WTC11 (cell line): ENCODE data around the gene ARHGAP26. TPM values are rescaled to one million over a fixed set of nuclear protein-coding genes. Genes with fewer than 3 reads are reported as not detected.

ENCODE experiments used
- ATAC-seq: fragments of 200-7000 bp; cut with Tn5 transposase; 2 replicates; pipeline ENCODE4 v1.10.0; 2021; ENCODE audit warnings: mild to moderate bottlenecking, moderate library complexity
- CTCF ChIA-PET: fragments of 300-600 bp; sonication (Branson Sonifier 250); formaldehyde crosslinking; loops from one replicate; lab custom pipeline; 2021; ENCODE audit warnings: antibody characterized with exemption; lab: Charles Lee
- POLR2A ChIA-PET: fragments of 350-600 bp; sonication (Branson Sonifier 250); formaldehyde crosslinking; loops from one replicate; lab custom pipeline; 2021; ENCODE audit warnings: antibody characterized with exemption; lab: Charles Lee
- DNase-seq: peaks from one replicate; pipeline ENCODE4 v3.0.0; 2021; ENCODE audit warnings: low spot score
- H3K27ac Mint-ChIP-seq: 2 replicates; pipeline ENCODE4 v1.8.0; 2021; ENCODE audit warnings: mixed read lengths
- H3K27me3 Mint-ChIP-seq: 2 replicates; pipeline ENCODE4 v1.8.0; 2021; ENCODE audit warnings: low read depth, mild to moderate bottlenecking, moderate library complexity, mixed read lengths
- H3K36me3 Mint-ChIP-seq: 2 replicates; pipeline ENCODE4 v1.8.0; 2021; ENCODE audit warnings: mixed read lengths
- H3K4me1 Mint-ChIP-seq: 2 replicates; pipeline ENCODE4 v1.8.0; 2022; ENCODE audit warnings: mixed read lengths
- H3K4me3 Mint-ChIP-seq: 2 replicates; pipeline ENCODE4 v1.8.0; 2021; ENCODE audit warnings: mild to moderate bottlenecking, moderate library complexity, mixed read lengths
- H3K9me3 Mint-ChIP-seq: 2 replicates; pipeline ENCODE4 v1.8.0; 2021; ENCODE audit warnings: mixed read lengths
- ELF4 ChIP-seq: sonication (generic); formaldehyde crosslinking; IDR thresholded peaks from 2 replicates; pipeline ENCODE4 v1.8.1; 2022; ENCODE audit warnings: low read depth, mild to moderate bottlenecking, moderate library complexity, missing genetic modification reagents
- ESRRA ChIP-seq: sonication (generic); formaldehyde crosslinking; IDR thresholded peaks from 2 replicates; pipeline ENCODE4 v1.8.1; 2022; ENCODE audit warnings: mild to moderate bottlenecking, missing genetic modification reagents, borderline replicate concordance
- FOXJ3 ChIP-seq: sonication (generic); formaldehyde crosslinking; IDR thresholded peaks from 2 replicates; pipeline ENCODE4 v1.9.0; 2021; ENCODE audit warnings: missing genetic modification reagents, mild to moderate bottlenecking, borderline replicate concordance
- FOXK1 ChIP-seq: sonication (generic); formaldehyde crosslinking; IDR thresholded peaks from 2 replicates; pipeline ENCODE4 v1.8.0; 2022; ENCODE audit warnings: mild to moderate bottlenecking, moderate library complexity, missing genetic modification reagents
- JAZF1 ChIP-seq: fragments of 250-450 bp; sonication (Bioruptor Pico); IDR thresholded peaks from 2 replicates; pipeline ENCODE4 v1.9.0; 2021; ENCODE audit warnings: moderate library complexity, mild to moderate bottlenecking, inconsistent platforms
- MXD4 ChIP-seq: fragments of 250-450 bp; sonication (Bioruptor Pico); IDR thresholded peaks from 2 replicates; pipeline ENCODE4 v1.8.0; 2021; ENCODE audit warnings: mild to moderate bottlenecking, moderate library complexity, borderline replicate concordance
- NR1H2 ChIP-seq: sonication (generic); formaldehyde crosslinking; IDR thresholded peaks from 2 replicates; pipeline ENCODE4 v1.9.0; 2021; ENCODE audit warnings: mild to moderate bottlenecking, moderate library complexity, missing genetic modification reagents
- RELA ChIP-seq: sonication (generic); formaldehyde crosslinking; IDR thresholded peaks from 2 replicates; pipeline ENCODE4 v1.8.1; 2022; ENCODE audit warnings: missing genetic modification reagents, mild to moderate bottlenecking, borderline replicate concordance
- RORB ChIP-seq: fragments of 250-450 bp; sonication (Bioruptor Pico); IDR thresholded peaks from 2 replicates; pipeline ENCODE4 v1.9.0; 2021; ENCODE audit warnings: mild to moderate bottlenecking
- SMAD3 ChIP-seq: sonication (generic); formaldehyde crosslinking; IDR thresholded peaks from 2 replicates; pipeline ENCODE4 v1.8.0; 2022; ENCODE audit warnings: missing genetic modification reagents, mild to moderate bottlenecking, borderline replicate concordance
- TP53 ChIP-seq: sonication (generic); formaldehyde crosslinking; IDR thresholded peaks from 2 replicates; pipeline ENCODE4 v1.8.1; 2023; ENCODE audit warnings: mild to moderate bottlenecking, missing genetic modification reagents
- ZNF232 ChIP-seq: sonication (generic); formaldehyde crosslinking; IDR thresholded peaks from 2 replicates; pipeline ENCODE4 v1.8.0; 2022; ENCODE audit warnings: mild to moderate bottlenecking, missing genetic modification reagents
- ZNF416 ChIP-seq: fragments of 250-450 bp; sonication (Bioruptor Pico); IDR thresholded peaks from 2 replicates; pipeline ENCODE4 v1.9.0; 2021; ENCODE audit warnings: mild to moderate bottlenecking, inconsistent platforms
- total RNA-seq: library from RNA; stranded (reverse); gene quantifications from 3 replicates; pipeline ENCODE4 v1.2.3, GENCODE V29; 2021
- TF ChIP-seq, protein P1 (sequence below): fragments of 250-450 bp; sonication (Bioruptor Pico); IDR thresholded peaks from 2 replicates; pipeline ENCODE4 v1.9.0; 2021; ENCODE audit warnings: mild to moderate bottlenecking
- TF ChIP-seq, protein P2 (sequence below): sonication (generic); formaldehyde crosslinking; IDR thresholded peaks from 2 replicates; pipeline ENCODE4 v1.8.1; 2022; ENCODE audit warnings: low read depth, mild to moderate bottlenecking, moderate library complexity, missing genetic modification reagents, borderline replicate concordance
- TF ChIP-seq, protein P3 (sequence below): sonication (generic); formaldehyde crosslinking; IDR thresholded peaks from 2 replicates; pipeline ENCODE4 v1.8.1; 2023; ENCODE audit warnings: mild to moderate bottlenecking, missing genetic modification reagents, borderline replicate concordance
- TF ChIP-seq, protein P4 (sequence below): sonication (generic); formaldehyde crosslinking; IDR thresholded peaks from 2 replicates; pipeline ENCODE4 v1.8.1; 2023; ENCODE audit warnings: mild to moderate bottlenecking, missing genetic modification reagents
- TF ChIP-seq, protein P5 (sequence below): sonication (generic); formaldehyde crosslinking; IDR thresholded peaks from 2 replicates; pipeline ENCODE4 v1.8.0; 2022; ENCODE audit warnings: missing genetic modification reagents
- TF ChIP-seq, protein P6 (sequence below): sonication (generic); formaldehyde crosslinking; IDR thresholded peaks from 2 replicates; pipeline ENCODE4 v1.8.1; 2022; ENCODE audit warnings: mild to moderate bottlenecking, missing genetic modification reagents, moderate library complexity, borderline replicate concordance

Gene ARHGAP26
- total RNA-seq, 1 experiment from 2014 or later: 22.3 TPM

DNA sequence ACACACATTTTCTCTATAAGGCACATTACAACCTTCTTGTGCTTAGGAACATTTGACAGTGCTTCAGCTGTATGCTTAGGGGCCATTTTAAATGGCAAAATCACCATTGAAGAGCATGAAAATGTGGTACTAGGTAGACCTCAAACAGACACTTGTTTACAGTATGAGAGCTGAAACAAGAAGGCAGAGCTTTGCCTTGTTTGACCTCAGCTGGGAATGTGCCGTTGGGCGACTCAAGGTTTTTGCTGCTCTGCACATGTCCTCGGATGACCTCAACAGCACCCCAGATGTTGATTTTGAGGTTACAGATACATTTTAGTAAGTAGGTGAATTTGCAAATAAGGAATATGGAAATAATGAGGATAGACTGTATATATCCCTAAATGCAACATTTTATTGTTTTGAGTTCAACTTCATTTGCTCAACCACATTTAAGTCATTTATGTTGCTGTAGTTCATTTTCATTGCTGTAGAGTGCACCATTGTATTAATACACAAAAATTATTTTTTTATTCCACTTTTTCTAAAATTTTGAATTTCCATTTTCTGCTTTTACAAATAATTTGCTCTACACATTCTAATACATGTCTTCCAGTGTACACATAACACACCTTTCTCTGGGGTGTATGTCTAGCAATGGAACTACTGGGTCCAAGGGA is 426.6 kb downstream of the ARHGAP26 start:
- H3K36me3 Mint-ChIP-seq: peaks cover 10% of the 10 kb centered on the region
- POLR2A ChIA-PET: no interaction called here
- no peaks in the 10 kb centered on the region for H3K27me3 Mint-ChIP-seq
- CTCF ChIA-PET: interaction anchor here (1.3 to 1.9 kb wide), 2 partner anchors 11 to 13 kb away, joined by 5 to 6 read pairs; no protein-coding TSS in a partner anchor
- peaks cover 10% of the 10 kb centered on the region for H3K4me1 Mint-ChIP-seq
- H3K27ac Mint-ChIP-seq: no peak overlapping the region
- TF ChIP-seq NR1H2 (CRISPR knock-in tag) (no peak), MXD4 (no peak), FOXJ3 (CRISPR knock-in tag) (no peak), JAZF1 (CRISPR knock-in tag) (no peak), ZNF416 (no peak)
- TF ChIP-seq, protein P1, sequence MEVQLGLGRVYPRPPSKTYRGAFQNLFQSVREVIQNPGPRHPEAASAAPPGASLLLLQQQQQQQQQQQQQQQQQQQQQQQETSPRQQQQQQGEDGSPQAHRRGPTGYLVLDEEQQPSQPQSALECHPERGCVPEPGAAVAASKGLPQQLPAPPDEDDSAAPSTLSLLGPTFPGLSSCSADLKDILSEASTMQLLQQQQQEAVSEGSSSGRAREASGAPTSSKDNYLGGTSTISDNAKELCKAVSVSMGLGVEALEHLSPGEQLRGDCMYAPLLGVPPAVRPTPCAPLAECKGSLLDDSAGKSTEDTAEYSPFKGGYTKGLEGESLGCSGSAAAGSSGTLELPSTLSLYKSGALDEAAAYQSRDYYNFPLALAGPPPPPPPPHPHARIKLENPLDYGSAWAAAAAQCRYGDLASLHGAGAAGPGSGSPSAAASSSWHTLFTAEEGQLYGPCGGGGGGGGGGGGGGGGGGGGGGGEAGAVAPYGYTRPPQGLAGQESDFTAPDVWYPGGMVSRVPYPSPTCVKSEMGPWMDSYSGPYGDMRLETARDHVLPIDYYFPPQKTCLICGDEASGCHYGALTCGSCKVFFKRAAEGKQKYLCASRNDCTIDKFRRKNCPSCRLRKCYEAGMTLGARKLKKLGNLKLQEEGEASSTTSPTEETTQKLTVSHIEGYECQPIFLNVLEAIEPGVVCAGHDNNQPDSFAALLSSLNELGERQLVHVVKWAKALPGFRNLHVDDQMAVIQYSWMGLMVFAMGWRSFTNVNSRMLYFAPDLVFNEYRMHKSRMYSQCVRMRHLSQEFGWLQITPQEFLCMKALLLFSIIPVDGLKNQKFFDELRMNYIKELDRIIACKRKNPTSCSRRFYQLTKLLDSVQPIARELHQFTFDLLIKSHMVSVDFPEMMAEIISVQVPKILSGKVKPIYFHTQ: no peak
- TF ChIP-seq, protein P2, sequence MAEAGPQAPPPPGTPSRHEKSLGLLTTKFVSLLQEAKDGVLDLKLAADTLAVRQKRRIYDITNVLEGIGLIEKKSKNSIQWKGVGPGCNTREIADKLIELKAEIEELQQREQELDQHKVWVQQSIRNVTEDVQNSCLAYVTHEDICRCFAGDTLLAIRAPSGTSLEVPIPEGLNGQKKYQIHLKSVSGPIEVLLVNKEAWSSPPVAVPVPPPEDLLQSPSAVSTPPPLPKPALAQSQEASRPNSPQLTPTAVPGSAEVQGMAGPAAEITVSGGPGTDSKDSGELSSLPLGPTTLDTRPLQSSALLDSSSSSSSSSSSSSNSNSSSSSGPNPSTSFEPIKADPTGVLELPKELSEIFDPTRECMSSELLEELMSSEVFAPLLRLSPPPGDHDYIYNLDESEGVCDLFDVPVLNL (CRISPR knock-in tag): no peak
- TF ChIP-seq, protein P3, sequence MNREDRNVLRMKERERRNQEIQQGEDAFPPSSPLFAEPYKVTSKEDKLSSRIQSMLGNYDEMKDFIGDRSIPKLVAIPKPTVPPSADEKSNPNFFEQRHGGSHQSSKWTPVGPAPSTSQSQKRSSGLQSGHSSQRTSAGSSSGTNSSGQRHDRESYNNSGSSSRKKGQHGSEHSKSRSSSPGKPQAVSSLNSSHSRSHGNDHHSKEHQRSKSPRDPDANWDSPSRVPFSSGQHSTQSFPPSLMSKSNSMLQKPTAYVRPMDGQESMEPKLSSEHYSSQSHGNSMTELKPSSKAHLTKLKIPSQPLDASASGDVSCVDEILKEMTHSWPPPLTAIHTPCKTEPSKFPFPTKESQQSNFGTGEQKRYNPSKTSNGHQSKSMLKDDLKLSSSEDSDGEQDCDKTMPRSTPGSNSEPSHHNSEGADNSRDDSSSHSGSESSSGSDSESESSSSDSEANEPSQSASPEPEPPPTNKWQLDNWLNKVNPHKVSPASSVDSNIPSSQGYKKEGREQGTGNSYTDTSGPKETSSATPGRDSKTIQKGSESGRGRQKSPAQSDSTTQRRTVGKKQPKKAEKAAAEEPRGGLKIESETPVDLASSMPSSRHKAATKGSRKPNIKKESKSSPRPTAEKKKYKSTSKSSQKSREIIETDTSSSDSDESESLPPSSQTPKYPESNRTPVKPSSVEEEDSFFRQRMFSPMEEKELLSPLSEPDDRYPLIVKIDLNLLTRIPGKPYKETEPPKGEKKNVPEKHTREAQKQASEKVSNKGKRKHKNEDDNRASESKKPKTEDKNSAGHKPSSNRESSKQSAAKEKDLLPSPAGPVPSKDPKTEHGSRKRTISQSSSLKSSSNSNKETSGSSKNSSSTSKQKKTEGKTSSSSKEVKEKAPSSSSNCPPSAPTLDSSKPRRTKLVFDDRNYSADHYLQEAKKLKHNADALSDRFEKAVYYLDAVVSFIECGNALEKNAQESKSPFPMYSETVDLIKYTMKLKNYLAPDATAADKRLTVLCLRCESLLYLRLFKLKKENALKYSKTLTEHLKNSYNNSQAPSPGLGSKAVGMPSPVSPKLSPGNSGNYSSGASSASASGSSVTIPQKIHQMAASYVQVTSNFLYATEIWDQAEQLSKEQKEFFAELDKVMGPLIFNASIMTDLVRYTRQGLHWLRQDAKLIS (CRISPR knock-in tag): no peak
- TF ChIP-seq, all 79 proteins: peak for 0
- H3K9me3 Mint-ChIP-seq: peaks cover 16% of the 10 kb centered on the region
- no peak overlapping the region for H3K4me3 Mint-ChIP-seq
- DNase-seq (no peak), ATAC-seq (no peak)

DNA sequence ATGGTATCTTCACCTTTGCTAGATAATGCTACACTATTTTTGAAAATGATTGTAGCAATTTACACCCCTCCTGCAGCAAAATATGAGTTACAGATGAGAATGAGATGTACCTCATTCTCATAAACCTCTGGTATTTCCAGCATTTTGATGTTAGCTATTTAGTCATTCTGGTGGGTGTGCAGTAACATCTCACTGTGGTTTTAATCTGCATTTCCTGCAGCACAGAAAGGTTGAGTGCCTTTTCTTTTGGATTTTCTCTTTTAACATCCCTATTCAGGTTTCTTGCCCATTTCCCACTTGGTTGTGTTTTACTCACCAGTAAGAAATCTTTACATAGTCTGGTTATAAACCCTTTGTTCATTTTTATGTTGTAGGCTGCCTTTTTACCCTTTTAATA is 427.1 kb downstream of the ARHGAP26 start:
- no peak for DNase-seq
- H3K4me1 Mint-ChIP-seq: peaks cover 10% of the 10 kb centered on the region
- no peak overlapping the region for H3K4me3 Mint-ChIP-seq
- POLR2A ChIA-PET: no interaction called here
- peaks cover 10% of the 10 kb centered on the region for H3K36me3 Mint-ChIP-seq
- peaks cover 16% of the 10 kb centered on the region for H3K9me3 Mint-ChIP-seq
- TF ChIP-seq ZNF232 (CRISPR knock-in tag) (no peak), SMAD3 (CRISPR knock-in tag) (no peak), JAZF1 (CRISPR knock-in tag) (no peak), ELF4 (CRISPR knock-in tag) (no peak), RELA (CRISPR knock-in tag) (no peak), TP53 (CRISPR knock-in tag) (no peak), ESRRA (CRISPR knock-in tag) (no peak), RORB (CRISPR knock-in tag) (no peak), FOXK1 (CRISPR knock-in tag) (no peak)
- TF ChIP-seq, protein P4, sequence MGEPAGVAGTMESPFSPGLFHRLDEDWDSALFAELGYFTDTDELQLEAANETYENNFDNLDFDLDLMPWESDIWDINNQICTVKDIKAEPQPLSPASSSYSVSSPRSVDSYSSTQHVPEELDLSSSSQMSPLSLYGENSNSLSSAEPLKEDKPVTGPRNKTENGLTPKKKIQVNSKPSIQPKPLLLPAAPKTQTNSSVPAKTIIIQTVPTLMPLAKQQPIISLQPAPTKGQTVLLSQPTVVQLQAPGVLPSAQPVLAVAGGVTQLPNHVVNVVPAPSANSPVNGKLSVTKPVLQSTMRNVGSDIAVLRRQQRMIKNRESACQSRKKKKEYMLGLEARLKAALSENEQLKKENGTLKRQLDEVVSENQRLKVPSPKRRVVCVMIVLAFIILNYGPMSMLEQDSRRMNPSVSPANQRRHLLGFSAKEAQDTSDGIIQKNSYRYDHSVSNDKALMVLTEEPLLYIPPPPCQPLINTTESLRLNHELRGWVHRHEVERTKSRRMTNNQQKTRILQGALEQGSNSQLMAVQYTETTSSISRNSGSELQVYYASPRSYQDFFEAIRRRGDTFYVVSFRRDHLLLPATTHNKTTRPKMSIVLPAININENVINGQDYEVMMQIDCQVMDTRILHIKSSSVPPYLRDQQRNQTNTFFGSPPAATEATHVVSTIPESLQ: no peak
- TF ChIP-seq, protein P5, sequence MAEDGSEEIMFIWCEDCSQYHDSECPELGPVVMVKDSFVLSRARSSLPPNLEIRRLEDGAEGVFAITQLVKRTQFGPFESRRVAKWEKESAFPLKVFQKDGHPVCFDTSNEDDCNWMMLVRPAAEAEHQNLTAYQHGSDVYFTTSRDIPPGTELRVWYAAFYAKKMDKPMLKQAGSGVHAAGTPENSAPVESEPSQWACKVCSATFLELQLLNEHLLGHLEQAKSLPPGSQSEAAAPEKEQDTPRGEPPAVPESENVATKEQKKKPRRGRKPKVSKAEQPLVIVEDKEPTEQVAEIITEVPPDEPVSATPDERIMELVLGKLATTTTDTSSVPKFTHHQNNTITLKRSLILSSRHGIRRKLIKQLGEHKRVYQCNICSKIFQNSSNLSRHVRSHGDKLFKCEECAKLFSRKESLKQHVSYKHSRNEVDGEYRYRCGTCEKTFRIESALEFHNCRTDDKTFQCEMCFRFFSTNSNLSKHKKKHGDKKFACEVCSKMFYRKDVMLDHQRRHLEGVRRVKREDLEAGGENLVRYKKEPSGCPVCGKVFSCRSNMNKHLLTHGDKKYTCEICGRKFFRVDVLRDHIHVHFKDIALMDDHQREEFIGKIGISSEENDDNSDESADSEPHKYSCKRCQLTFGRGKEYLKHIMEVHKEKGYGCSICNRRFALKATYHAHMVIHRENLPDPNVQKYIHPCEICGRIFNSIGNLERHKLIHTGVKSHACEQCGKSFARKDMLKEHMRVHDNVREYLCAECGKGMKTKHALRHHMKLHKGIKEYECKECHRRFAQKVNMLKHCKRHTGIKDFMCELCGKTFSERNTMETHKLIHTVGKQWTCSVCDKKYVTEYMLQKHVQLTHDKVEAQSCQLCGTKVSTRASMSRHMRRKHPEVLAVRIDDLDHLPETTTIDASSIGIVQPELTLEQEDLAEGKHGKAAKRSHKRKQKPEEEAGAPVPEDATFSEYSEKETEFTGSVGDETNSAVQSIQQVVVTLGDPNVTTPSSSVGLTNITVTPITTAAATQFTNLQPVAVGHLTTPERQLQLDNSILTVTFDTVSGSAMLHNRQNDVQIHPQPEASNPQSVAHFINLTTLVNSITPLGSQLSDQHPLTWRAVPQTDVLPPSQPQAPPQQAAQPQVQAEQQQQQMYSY: no peak
- TF ChIP-seq, protein P6, sequence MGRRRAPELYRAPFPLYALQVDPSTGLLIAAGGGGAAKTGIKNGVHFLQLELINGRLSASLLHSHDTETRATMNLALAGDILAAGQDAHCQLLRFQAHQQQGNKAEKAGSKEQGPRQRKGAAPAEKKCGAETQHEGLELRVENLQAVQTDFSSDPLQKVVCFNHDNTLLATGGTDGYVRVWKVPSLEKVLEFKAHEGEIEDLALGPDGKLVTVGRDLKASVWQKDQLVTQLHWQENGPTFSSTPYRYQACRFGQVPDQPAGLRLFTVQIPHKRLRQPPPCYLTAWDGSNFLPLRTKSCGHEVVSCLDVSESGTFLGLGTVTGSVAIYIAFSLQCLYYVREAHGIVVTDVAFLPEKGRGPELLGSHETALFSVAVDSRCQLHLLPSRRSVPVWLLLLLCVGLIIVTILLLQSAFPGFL: no peak
- ATAC-seq: no peak
- CTCF ChIA-PET: interaction anchor here (1.3 kb wide), 1 partner anchor 12 kb away, joined by 5 read pairs; no protein-coding TSS in a partner anchor
- no peak overlapping the region for H3K27ac Mint-ChIP-seq
- H3K27me3 Mint-ChIP-seq: no peaks in the 10 kb centered on the region
